Left ventricle myocardium inferior (tissue), 1 donor: Measurements from ENCODE around the gene LMNTD2. TPM values are rescaled to one million over a fixed set of nuclear protein-coding genes. Genes with fewer than 3 reads are reported as not detected.

ENCODE experiments used
- DNase-seq: peaks from one replicate; pipeline ENCODE4 v3.0.0-alpha.2; 2020
- H3K27ac ChIP-seq: fragments of 200-600 bp; replicated peaks from 2 replicates; pipeline ENCODE4 v1.8.0; 2021
- H3K27me3 ChIP-seq: fragments of 200-600 bp; 2 replicates; pipeline ENCODE4 v1.8.0; 2021; ENCODE audit warnings: low read depth
- H3K36me3 ChIP-seq: fragments of 200-600 bp; 2 replicates; pipeline ENCODE4 v1.8.0; 2021
- H3K4me1 ChIP-seq: fragments of 200-600 bp; 2 replicates; pipeline ENCODE4 v1.8.0; 2021
- H3K4me3 ChIP-seq: fragments of 200-600 bp; 2 replicates; pipeline ENCODE4 v1.8.0; 2021; ENCODE audit warnings: mild to moderate bottlenecking, moderate library complexity
- H3K9me3 ChIP-seq: fragments of 200-600 bp; replicated peaks from 2 replicates; pipeline ENCODE4 v1.8.0; 2021
- intact Hi-C: fragments of 100-400 bp; cut with micrococcal nuclease; formaldehyde crosslinking; loops from one replicate; pipeline ENCODE4 v1.11.0; 2022
- total RNA-seq: library from RNA; stranded (reverse); fragmentation: NEBNext Ultra II Directional; extraction: Animal tissue kit (Norgen Biotek cat#: 25700); gene quantifications from one replicate; pipeline ENCODE4 v1.2.1, GENCODE V29; 2021
- TF ChIP-seq, protein P1 (sequence below): fragments of 200-600 bp; IDR thresholded peaks from 2 replicates; pipeline ENCODE4 v1.8.0; 2021; ENCODE audit warnings: antibody characterized with exemption, mild to moderate bottlenecking, borderline replicate concordance
- donor health status: DM: no; HTN: yes; CAD: no; lungs with severe emphysema.

The LMNTD2 gene
- total RNA-seq, 1 donor from 2014 or later, result 0.52 TPM

DNA sequence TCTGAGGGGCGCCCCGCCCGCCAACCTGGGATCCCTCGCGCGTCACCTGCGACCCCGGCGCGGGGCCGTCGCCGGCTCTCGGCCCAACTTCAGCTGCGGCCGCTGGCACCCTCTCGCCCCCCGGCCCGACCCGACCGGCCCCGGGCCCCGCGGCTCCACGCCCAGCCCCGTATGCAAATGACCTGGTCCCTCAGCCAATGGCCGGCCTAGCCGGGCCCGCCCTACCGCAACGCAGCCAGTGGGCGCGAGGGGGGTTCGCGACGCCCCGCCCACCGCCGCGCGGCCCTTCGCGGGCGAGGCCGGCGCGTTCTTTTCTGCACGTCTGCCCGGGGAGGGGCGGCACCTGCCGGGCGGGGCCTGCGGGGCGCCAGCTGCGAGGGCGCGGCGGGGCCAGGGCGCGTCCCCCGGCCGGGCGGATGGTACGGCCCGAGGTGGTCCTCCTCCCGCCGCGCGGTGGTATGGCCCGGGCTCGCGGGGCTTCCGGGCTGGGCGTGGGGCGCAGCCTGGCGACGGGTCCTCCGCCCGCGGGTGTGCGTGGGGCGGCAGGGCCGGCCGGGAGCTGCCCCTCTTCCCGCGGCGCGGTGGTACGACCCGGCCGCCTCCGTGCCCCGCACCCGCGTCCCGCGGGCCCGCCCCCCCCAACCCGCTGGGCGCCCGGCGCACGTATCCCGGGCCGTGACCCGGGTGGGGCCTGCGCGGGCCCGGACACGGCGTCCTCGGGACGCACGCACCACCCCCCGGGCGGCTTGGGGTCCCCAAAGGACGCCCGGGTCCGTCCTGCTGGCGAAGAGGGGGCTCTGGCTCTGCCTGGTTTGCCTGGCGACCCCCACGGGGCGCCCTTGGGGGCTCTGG lies 8.0 kb upstream of the LMNTD2 start:
- Histone ChIP-seq H3K27ac (peak overlapping the region; percentile 99), H3K9me3 (no peaks in the 10 kb centered on the region), H3K4me1 (peaks cover 36% of the 10 kb centered on the region), H3K27me3 (no peaks in the 10 kb centered on the region), H3K36me3 (no peaks in the 10 kb centered on the region), H3K4me3 (peak overlapping the region; percentile 84)
- peak; percentile 93 for DNase-seq
- intact Hi-C loops, result no loop called here
- TF ChIP-seq, protein P1, sequence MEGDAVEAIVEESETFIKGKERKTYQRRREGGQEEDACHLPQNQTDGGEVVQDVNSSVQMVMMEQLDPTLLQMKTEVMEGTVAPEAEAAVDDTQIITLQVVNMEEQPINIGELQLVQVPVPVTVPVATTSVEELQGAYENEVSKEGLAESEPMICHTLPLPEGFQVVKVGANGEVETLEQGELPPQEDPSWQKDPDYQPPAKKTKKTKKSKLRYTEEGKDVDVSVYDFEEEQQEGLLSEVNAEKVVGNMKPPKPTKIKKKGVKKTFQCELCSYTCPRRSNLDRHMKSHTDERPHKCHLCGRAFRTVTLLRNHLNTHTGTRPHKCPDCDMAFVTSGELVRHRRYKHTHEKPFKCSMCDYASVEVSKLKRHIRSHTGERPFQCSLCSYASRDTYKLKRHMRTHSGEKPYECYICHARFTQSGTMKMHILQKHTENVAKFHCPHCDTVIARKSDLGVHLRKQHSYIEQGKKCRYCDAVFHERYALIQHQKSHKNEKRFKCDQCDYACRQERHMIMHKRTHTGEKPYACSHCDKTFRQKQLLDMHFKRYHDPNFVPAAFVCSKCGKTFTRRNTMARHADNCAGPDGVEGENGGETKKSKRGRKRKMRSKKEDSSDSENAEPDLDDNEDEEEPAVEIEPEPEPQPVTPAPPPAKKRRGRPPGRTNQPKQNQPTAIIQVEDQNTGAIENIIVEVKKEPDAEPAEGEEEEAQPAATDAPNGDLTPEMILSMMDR, result no peak

DNA sequence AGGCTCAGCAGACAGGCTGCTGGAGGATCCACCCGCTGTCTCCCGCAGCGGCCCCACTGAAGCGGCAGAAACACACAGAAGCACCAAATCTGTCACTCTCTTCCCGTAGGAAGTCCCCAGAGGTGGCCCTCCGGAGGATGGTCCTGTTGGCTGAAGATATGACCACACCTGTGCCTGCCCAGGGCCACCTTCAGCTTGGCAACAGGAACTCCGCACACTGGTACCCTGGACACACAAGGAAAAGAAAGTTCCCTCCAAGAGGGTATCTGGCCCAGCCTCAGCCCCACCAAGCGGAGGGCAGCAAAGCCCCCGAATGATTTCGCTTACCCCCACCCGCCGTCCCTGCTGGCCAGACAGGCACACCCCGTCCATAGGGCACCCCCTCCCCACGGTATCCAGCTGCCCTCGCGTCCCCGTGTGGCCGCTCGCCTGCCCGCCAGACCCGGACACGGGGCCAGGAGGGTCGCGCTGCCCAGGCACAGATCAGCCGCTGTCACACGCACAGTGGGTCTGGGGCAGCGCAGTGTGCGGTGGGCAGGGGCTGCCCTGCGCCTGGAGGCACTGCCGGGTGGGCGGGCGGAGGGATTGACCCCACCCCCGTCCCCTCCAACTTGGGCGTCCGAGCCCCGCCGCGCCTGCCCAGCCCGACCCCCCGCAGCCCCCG lies 7.2 kb upstream of the LMNTD2 start:
- intact Hi-C loops, result no loop called here
- Histone ChIP-seq H3K27me3 (no peaks in the 10 kb centered on the region), H3K4me1 (peaks cover 36% of the 10 kb centered on the region), H3K4me3 (peak overlapping the region; percentile 84), H3K36me3 (no peaks in the 10 kb centered on the region), H3K9me3 (no peaks in the 10 kb centered on the region), H3K27ac (peak overlapping the region; percentile 99)
- TF ChIP-seq, protein P1, result no peak
- DNase-seq, result no peak

DNA sequence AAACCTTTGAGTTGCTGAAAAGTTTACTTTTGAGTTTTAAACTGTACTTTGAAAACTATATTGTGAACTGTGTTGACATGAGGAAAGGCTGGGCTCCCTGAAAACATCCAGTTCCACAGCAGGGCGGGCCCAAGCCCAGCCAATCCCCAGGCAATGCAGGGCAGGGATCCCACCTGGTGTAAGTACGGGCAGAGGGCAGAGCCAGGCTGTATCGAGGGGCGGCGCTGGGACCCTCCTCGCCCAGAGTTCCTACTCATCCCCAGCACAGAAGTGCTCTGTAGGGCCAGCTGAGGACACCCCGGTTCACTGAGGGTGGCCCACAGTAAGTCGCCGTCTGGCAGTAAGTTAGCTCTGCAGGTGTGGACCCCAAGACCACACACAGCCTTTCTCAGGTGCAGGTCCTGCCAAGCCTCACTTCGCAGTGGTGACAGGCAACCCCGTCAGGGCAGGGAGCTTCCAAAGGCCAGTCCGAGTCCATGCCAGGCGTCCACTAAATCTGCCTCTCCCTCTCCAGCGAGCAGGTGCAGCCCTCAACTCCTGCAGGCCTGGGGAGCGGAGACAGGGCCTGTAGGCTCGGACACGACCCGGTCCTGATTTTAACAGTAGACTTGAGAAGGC lies 6.6 kb upstream of the LMNTD2 start:
- H3K4me1 ChIP-seq, result peaks cover 36% of the 10 kb centered on the region
- no peak for DNase-seq
- H3K9me3 ChIP-seq, result no peaks in the 10 kb centered on the region
- intact Hi-C loops, result no loop called here
- H3K36me3 ChIP-seq, result no peaks in the 10 kb centered on the region
- TF ChIP-seq, protein P1, result no peak
- H3K27me3 ChIP-seq, result no peaks in the 10 kb centered on the region
- peak overlapping the region; percentile 84 for H3K4me3 ChIP-seq
- H3K27ac ChIP-seq, result peak overlapping the region; percentile 99

DNA sequence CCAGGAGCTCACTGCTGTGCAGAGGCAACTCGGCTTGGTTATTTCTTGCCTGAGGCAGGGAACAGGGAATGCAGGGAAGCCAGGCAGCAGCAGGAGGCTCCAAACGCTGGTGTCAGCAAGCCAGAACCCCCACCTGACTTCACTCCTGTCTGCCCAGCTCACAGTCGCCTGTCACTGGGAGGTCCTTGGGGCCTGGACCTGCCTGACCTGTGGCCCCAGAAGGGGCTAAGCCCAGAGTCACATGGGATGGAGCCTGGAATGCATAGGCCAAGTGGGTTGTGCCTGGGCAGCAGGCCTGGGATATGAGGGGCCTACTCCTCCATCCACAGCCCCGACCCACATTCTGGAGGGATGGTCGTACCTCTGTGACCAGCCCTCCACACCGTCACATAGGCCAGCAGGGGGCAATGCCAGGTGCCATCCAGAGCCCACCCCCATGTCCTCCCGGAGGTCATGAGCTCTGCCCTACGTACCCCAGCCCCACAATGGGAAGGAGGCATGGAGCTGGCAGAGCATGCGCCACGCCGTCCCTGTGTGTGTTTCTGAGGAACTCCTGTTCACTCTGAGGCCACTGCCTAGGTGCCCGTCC lies 5.5 kb upstream of the LMNTD2 start:
- Histone ChIP-seq H3K4me1 (peaks cover 44% of the 10 kb centered on the region), H3K27ac (no peak overlapping the region), H3K36me3 (no peaks in the 10 kb centered on the region), H3K4me3 (no peak overlapping the region), H3K9me3 (no peaks in the 10 kb centered on the region), H3K27me3 (no peaks in the 10 kb centered on the region)
- TF ChIP-seq, protein P1, result no peak
- DNase-seq, result no peak
- intact Hi-C loops, result no loop called here

DNA sequence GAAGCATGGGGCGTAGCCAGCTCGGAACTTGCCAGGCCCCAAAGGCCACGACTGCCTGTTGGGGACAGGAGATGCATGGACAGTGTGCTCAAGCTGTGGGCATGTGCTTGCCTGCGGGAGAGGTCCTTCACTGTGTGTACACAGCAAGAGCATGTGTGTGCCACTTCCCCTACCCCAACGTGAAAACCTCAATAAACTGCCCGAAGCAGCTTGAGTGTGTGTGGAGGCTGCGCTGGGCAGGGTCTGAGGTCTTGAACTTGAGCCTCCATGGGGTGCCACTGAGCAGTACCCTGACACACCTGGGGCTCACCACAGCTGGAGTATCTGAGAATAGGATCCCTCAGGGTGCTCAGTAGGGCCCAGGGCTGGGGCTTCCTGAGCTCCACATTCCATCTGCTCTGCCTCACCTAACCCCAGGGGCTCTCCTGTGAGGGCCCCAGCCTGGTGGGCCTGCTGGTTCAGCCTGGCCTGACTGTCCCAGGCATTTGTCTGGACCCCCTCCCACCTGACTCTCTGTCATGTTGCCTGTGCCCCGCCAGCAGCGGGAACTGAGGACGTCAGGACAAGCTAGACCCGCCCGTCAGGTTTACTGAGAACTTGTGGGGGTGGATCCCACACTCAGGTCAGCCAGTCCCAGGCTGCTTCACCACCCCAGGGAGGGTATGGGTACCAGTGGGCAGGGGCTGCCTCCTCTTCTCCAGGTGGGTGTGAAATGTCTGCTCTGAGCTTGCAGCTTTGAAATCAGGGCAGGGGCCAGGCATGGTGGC lies 3.5 kb upstream of the LMNTD2 start:
- DNase-seq, result no peak
- Histone ChIP-seq H3K4me1 (peaks cover 38% of the 10 kb centered on the region), H3K4me3 (no peak overlapping the region), H3K36me3 (no peaks in the 10 kb centered on the region), H3K27ac (no peak overlapping the region), H3K27me3 (peaks cover 14% of the 10 kb centered on the region), H3K9me3 (no peaks in the 10 kb centered on the region)
- TF ChIP-seq, protein P1, result no peak
- intact Hi-C loops, result no loop called here
